Measurements from ENCODE around the gene DTL. TPM values are rescaled to one million over a fixed set of nuclear protein-coding genes. Genes with fewer than 3 reads are reported as not detected.

The DTL gene
- polyA plus RNA-seq, 3 donors, result 19.0 to 23.7 (median 23.1) TPM

DNA sequence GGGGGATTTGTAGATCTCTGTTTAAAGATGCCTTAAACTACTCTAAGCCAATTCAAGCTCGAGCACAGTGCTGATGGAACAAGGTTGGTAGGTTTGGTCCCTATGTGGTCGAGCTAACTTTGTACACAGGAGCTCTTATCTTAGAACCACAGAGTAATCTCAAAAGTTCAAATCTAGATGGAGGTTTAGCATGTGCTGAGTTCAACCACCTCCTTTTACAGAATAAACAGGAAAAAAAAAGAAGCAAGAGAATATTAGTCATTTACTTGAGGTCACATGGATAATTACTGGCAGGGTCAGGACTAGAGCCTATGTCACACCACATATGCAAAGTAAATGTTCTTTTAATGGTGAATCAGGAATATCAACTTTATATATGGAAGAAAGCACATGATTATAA lies 86.2 kb downstream of the DTL start:
- DNase-seq (ENCODE audit: low read depth in 3 of 3, low spot score in 2 of 3), result no peak

DNA sequence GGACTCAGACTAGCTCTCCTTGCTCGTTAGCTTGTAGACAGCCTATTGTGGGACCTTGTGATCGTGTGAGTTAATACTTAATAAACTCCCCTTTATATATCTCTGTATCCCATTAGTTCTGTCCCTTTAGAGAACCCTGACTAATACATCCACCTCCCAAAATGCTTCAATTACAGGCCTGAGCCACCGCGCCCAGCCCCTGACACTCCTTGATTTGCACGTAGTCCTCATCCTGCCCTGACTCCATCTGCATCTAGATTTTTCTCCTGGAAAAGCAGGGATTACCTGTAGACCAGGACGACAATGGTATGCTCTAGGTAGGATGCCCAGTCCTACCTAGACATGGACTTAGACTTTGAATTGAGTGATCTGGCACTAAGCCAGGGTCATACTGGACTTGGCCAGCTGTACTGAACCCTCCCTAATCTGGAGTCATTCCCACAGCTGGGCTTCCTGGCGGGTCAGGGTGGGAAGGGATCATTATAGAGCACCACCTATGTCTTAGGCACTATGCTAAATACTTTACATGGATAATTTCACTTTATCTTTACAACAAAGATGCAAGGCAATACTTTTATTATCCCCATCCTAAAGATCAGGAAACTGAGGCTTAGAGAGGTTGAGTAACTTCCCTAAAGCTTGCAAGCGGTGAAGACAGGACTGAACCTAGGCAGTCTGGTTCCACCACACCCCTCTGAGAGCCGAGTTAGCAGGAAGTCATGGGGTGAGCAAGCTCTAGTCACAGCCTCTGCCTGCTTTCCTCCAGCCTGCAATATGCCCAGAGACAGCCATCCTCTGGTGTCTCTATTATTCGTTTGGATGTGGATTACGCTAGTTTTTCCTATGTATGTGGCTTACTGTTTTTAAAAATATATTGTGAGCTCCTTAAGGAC lies 89.4 kb downstream of the DTL start:
- no peak for DNase-seq (ENCODE audit: low read depth in 3 of 3, low spot score in 2 of 3)

DNA sequence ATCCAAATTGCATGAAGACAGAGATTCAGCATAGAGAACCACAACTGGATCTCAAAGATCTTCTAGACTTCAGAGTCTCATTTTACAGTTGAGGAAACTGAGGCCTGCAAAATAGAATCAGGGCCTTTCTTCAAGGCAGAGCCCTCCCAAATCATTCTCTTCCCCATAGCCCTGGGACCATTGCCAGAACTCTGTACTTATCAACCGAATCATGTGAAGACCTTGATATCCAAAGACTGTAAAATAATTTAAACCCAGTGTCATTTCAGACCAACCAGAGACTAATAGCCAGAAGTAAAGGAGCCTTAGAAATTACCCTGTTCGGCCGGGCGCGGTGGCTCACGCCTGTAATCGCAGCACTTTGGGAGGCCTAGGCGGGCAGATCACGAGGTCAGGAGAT lies 90.1 kb downstream of the DTL start:
- DNase-seq (ENCODE audit: low read depth in 3 of 3, low spot score in 2 of 3), result no peak

DNA sequence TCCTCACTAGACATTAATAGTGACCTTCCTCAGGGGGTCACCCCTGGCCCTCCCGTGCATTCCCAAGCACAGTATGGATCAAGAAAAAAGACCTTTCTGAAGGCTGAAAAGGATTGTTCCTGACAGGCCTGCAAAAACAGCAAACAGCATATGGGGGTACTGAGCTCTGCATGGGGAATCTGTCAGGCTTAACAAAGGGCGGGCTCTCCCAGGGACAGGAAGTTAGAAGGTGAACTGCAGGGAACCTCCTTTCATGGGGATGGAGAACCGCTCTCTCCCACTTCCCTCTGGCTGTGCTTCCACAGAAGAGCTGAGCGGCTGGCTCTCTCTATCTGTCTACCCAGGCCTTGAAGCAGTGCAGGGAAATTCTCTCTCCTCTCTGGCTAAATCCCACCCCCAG lies 91.7 kb downstream of the DTL start:
- no peak for DNase-seq (ENCODE audit: low read depth in 3 of 3, low spot score in 2 of 3)

DNA sequence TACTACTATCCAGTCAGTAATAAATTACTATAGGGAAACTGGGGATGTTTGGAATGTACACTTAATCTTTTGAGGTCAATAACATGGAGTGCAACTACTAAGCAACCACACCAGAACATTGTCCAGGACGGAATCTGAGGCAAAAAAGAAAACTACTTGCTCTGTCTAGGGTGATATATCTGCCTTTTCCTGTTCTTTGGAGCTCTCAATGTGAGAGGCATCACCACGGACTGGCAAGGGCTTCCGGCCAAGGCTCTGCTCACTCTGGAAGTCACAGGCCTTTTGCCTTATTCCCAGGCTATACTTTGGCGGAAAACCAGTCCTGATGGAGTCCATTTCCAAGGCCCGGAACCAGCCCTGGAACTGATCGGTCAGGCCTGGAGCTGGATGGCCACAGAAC lies 94.2 kb downstream of the DTL start:
- no peak for DNase-seq (ENCODE audit: low read depth in 3 of 3, low spot score in 2 of 3)

DNA sequence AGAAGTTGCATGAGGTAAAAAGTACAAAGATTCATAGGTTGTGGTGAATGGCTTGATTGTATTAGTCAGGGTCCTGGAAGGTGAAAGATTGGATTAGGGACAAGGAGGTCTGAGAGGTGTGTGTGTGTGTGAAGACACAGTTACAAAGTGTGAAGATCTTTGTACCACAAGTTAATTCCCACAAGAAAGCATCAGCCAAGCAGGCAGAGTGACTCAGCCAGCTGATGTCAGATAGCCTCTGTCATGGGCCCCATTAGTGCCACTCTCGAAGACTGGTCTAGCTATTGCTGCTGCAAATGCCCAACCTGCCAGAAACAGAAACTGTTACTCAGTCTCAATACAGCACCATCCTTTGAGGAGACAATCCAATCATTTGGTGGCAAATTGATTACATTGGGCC lies 96.5 kb downstream of the DTL start:
- DNase-seq (ENCODE audit: low read depth in 3 of 3, low spot score in 2 of 3), result no peak

DNA sequence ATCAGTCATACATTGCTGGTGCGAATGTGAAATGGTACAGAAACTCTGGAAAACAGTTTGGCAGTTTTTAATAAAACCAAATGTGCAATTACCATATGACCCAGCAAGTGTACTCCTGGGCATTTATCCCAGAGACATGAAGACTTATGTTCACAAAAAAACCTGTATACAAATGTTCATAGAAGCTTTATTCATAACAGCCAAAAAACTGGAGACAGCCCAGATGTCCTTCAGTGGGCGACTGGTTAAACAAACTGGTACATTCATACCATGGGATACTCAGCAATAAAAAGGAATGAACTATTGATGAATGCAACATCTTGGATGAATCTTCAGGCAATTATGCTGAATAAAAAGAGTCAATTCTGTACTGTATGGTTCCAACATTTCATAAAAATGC lies 97.8 kb downstream of the DTL start:
- no peak for DNase-seq (ENCODE audit: low read depth in 3 of 3, low spot score in 2 of 3)

DNA sequence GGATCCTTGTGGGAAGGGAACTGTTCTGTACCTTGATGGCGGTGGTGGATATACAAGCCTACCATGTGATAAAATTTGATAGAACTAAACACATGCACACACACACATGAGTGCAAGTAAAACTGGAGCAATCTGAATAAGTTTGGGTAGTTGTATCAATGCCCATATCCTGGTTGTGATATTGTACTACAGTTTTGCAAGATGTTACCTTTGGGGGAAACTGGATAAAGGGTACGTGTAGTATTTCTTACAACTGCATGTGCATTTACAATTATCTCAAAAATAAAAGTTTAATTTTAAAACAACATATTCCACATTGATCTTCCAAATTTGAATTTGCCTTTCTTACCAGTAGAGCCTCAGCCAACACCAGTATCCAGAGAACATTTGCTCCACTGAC lies 99.6 kb downstream of the DTL start:
- DNase-seq (ENCODE audit: low read depth in 3 of 3, low spot score in 2 of 3), result no peak

DNA sequence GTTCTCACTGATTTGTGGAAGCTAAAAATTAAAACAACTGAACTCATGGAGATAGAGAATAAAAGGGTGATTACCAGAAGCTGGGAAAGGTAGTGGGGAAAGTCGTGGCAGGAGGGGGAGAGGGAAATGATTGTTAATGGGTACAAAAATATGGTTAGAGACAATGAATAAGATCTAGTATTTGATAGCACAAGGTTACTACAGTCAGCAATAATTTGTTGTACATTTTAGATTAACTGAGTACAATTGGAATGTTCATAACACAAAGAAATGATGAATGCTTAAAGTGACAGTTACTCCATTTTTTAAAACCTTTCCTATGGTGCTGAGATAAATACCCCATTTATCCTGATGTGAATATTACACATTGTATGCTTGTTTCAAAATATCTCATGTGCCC lies 102.3 kb downstream of the DTL start:
- DNase-seq (ENCODE audit: low read depth in 3 of 3, low spot score in 2 of 3), result no peak

DNA sequence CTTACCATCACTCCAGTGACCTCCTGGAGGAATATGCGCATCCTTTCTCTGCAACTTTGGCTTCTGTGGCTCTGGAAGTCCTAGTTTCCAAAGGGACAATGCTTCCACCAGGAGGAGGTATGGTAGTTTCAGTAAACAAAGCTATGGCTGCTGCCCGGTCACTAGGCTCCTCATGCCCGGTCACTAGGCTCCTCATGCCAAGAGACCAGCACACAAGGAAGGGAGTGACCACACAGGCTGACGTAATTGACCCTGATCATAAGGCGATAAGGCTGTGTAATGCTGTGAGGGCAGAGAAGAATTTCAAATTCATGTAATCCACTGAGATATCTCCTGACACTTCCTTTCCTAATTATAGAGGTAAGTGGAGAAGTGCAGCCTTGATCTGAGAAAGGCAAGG lies 102.9 kb downstream of the DTL start:
- no peak for DNase-seq (ENCODE audit: low read depth in 3 of 3, low spot score in 2 of 3)

DNA sequence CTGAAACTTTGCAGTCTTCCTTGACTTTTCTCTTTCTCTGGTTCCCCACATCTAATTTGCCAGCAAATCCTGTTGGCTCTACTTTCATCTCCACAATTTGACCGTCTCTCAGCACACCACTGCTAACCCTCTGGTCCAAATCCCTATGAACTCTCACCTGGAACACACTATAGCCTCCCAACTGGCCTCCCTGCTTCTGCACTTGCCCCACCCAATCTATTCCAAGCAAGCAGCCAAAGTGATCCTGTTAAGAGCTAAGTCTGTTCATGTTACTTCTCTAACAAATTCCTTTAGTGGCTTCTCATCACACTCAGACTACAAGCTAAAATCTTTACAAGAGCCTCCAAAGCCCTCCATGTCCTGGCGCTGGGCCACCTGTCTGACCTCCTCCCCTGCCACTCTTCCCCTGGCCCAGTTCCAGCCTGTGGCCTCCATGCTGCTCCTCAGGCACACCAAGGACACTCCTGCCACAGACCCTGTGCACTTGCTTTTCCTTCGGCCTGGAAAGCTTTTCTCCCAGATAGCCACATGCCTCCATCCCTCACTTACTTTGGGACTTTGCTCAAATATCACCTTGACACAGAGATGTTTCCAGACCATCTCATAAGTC lies 104.1 kb downstream of the DTL start:
- DNase-seq (ENCODE audit: low read depth in 3 of 3, low spot score in 2 of 3), result no peak

DNA sequence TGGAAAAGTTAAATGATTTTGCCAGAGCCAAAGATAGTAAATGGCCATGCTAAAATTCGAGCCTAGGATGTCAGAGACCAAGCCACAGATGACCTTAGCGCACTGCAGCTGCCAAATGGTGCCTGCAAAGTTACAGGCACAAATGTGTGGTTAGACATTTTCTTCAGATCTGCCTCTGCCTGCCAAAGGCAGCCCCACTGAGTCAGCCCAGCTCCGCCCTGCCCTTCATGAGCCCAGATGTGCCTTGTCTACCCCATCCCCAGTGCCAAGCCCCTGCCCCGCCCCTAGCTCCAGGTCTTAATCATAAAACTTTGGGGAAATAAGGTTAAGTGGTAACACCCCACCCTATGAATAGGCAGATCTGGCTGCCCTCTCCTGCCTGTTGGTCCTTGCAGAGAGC lies 105.9 kb downstream of the DTL start:
- no peak for DNase-seq (ENCODE audit: low read depth in 3 of 3, low spot score in 2 of 3)

DNA sequence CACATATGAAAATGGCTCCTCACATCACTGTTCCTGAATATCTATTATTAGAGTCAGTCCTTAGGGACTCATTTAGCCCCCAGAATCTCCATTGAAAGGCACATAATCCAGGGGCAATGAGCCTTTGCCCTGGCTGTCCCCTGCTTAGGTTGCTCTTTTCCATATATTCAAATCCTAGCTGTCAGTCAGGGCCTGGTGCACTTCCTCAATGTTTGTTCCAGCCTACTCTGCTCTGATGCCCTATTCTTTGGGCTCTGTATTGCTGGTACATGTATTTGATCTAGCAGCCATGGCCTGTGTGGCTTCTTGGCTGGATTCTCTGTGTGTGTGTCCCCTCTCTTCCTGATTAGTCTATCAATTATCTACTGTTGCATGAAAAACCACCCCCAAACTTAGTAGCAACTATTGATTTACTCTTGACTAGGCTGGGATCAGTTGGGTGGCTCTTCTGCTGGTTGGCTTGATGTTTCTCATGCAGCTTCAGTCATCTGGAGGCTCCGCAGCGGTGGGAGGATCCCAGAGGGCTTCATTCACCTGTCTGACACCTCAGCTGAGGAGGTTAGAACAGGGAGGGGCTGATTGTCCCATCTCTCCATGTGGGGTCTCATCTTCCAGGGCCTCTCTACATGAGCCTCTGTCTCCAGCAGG lies 107.5 kb downstream of the DTL start:
- no peak for DNase-seq (ENCODE audit: low read depth in 3 of 3, low spot score in 2 of 3)

DNA sequence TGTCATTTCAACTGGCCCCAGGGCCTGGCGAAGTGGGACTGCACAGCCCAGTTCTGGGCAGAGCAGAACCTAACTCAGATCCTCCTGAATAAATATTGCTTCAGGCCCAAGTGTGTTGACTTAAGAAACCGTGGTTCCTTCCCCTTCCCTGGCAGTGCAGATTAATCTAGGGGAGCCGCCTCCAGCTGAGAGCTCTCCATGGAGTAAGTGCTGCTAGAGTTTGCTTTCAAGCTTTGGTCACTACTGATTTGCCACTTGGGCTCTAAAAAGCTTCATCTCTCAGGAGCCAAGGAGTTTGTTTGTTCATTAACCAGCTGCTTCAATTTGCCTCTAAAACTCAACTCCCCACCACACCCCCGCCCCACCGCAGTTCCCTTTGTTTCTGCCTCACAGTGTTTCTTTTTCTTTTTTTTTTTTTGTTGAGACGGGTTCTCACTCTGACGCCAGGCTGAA lies 112.1 kb downstream of the DTL start:
- DNase-seq (ENCODE audit: low read depth in 3 of 3, low spot score in 2 of 3), result no peak

DNA sequence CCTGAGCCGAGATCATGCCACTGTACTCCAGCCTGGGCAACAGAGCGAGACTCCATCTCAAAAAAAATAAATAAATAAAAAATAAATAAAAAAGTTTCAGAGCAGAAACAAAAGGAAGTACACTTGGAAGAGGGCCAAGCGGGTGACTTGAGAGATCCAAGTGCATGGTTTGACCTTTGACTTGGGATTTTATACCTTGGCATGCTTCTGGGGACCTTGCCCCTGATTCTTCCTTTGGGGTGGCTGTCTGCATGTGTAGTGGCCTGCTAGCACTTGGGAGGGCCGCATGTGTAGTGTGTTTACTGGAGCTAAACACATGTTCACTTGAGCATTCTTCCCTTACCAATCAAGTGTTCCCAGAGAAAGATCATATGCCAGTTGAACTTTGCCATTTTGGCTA lies 114.0 kb downstream of the DTL start:
- DNase-seq (ENCODE audit: low read depth in 3 of 3, low spot score in 2 of 3), result no peak

DNA sequence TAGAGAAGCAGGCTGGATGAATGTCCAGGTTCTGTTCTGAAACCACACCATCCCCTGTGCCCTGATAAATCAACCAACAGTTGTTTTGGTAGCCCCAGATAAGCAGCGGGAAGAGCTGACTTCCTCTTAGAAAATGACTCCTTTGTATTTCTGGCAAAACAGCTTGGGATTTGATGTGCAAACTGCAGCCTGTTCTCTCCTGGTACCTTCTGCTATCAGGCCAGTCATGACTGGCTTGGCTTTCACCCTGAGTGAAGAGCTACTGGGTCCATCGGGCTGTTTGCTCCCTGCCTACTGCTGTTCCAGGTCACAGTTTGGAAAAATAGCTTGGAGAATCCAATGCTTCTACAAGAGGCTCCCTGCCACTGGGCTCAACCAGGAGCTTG lies 116.8 kb downstream of the DTL start:
- no peak for DNase-seq (ENCODE audit: low read depth in 3 of 3, low spot score in 2 of 3)

DNA sequence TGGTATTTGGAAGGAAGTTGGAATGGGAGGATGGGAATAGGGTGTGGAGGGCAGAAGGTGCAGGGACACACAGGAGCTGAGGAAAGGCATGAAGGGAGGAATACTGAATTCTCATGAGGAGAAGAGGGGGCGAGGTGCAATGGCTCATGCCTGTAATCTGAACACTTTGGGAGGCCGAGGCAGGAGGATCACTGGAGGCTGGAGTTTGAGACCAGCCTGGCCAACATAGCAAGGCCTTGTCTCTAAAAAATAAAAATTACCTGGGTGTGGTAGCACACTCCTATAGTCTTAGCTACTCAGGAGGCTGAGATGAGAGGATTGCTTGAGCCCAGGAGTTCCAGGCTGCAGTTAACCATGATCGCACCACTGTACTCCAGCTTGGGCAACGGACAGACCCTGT lies 117.3 kb downstream of the DTL start:
- DNase-seq (ENCODE audit: low read depth in 3 of 3, low spot score in 2 of 3), result no peak

DNA sequence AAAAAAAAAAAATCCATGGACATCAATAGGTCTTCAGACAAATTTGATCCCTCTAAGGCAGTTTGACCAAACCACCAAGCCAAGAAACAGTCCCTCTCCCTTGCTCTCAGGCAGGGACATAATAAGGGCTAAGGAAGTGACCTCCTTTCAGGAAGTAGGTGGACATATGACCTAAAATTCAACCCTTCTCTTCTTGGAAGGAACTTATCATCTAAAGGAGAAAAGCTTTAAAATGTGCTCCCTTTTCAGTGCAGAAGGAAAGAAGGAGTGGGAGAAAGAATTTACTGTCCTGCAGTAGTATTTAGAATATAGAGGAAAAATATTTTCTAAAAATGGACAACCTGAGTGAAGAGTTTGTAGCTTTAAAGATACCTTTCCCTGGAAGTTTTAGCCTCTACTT lies 118.1 kb downstream of the DTL start:
- DNase-seq (ENCODE audit: low read depth in 3 of 3, low spot score in 2 of 3), result no peak

Measured in right renal cortex interstitium (tissue), 3 donors.